GM19467 (cell line): ENCODE measurements around the gene CCDC88C.

Experiments used
- ATAC-seq: cut with Tn5 transposase; IDR thresholded peaks from one replicate; pipeline ENCODE4 v1.9.1; 2021; ENCODE audit warnings: mild to moderate bottlenecking, moderate library complexity; ENCODE audit not compliant: unreplicated experiment

Gene CCDC88C

GRCh38 chr14:91313852-91314251 lies 103.8 kb downstream of the CCDC88C start:
- no peak for ATAC-seq

DNA sequence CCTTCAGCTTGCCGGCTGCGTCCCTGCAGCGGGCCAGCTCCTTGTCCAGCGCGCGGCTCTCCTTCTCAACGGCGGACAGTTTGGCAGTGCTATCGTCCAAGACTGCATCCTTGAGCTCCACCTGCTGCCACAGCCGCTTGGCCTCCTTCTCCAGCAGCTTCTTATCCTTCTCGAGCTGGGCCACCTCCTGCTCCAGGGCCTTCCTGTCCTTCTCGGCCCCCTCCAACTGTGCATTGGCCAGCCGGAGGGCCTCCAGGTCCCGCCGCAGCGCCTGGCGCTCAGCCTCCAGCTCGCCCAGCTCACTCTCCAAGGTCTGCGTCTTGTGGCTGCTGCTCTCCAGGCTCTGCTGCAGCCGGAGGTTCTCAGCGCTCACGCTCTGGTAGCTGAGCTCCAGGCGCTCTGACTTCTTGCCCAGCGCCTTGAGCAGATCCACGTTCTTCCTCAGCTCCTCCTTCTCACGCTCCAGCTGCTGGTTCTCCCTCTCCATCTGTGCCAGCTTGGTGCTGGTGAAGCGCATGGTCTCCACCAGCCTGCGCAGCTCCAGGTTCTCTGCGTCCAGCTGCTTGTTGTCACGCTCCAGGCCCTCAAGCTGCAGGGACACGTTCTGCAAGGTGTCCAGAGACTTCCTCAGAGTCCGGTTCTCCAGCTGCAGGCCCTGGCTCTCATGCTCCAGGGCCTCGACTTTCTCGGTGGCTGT lies 104.3 kb downstream of the CCDC88C start:
- ATAC-seq = no peak

- no peak for ATAC-seq
Observed at GRCh38 chr14:91311284-91311662, 106.3 kb downstream of the CCDC88C start.

- no peak for ATAC-seq
Observed at GRCh38 chr14:91310606-91311283, 106.9 kb downstream of the CCDC88C start.

- no peak for ATAC-seq
Observed at GRCh38 chr14:91309756-91310280, 107.8 kb downstream of the CCDC88C start.

DNA sequence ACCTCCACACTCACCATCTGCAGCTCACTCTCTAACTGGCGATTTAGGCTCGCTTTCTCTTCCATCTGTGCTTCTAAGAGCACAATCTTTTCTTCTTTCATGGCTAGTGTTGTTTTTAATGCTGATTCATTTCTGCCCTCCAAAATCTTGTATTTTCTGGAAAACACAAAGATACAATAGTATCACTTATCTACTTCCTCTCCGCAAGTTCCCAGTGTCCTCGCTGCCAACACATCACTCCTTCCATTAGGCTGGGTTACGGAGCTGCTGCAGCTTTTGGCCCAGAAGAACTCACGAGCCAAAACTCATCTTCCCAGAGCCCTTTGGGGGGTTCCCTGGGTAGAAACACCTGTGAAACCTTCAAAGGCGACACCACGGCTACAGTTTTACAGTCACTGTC lies 109.3 kb downstream of the CCDC88C start:
- ATAC-seq = no peak

DNA sequence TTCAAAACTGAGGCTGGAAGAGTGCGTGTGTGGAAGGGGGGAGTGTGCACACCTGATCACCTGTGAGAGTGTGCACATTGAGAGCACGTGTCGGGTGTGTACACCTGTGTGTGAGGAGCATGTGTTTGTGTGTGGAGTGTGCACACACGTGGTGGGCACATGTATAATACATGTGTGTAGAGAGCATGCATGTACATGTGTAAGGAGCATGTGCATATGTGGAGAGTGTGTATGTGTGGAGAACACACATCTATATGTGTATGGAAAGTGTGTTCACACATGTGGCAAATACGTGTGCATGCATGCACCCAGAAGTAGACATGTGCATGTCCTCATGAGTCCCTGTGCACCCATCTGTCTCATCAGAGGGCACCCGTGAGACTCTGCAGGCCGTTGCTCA lies 110.0 kb downstream of the CCDC88C start:
- ATAC-seq = no peak

DNA sequence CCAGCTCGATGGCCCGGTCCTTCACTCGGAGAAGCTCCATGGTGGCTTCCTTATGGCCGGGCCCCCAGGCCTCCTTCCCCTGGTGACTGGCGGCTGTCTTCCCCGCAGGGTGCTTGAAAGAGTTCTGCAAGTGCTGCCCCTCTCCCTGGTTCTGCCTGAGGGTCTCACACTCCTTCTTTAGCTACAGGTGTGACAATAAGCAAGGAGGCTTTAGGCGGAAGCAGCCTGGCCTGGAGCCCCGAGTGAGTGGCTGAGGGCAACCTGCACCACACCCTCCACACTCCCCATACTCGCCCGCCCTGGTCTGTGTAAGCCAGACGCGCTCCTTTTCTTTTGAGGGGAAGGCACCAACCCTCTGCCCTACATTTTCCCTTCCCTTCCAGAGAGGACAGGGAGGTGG lies 110.6 kb downstream of the CCDC88C start:
- no peak for ATAC-seq

GRCh38 chr14:91306547-91306946 lies 111.1 kb downstream of the CCDC88C start:
- ATAC-seq = no peak

DNA sequence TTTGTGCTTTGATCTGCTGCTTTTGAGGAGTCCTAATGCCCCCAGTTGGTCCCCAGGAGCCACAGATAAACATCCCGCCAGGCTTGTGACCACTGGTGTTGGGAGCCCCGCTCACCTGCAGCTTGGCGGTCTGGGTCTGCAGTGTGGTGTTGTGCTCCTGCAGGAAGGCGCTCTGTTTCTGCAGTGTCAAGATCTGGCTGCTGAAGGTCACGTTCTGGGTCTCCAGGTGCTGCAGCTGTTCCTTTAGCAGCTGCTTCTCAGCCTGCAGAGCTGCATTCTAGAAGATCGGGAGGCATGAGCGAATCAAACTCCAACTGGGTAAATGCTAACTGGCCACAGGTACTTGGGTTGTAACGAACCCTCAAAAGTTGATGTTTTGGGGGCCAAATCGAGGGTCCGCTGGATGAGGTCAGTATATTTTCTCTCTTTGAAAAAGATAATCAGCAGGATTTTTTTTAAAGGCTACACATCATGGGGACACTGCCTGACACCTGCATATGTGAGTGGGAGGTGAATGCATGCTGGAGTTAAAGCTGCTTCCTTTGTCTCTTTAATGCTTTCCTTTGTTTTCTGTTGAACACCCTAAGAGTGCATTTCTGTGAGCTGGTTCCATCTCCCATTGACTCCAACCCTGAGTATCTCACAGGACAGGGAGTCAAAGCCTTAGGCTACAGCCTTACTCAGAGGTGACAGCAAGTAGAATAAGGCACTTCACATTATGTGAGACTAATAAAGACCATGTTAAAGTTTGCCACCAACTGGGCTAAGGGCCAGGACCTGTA lies 111.8 kb downstream of the CCDC88C start:
- no peak for ATAC-seq

GRCh38 chr14:91303924-91304229 lies 113.7 kb downstream of the CCDC88C start:
- ATAC-seq = no peak

- ATAC-seq = no peak
Observed at GRCh38 chr14:91303091-91303923, 114.3 kb downstream of the CCDC88C start.

GRCh38 chr14:91302391-91302790 lies 115.2 kb downstream of the CCDC88C start:
- no peak for ATAC-seq

DNA sequence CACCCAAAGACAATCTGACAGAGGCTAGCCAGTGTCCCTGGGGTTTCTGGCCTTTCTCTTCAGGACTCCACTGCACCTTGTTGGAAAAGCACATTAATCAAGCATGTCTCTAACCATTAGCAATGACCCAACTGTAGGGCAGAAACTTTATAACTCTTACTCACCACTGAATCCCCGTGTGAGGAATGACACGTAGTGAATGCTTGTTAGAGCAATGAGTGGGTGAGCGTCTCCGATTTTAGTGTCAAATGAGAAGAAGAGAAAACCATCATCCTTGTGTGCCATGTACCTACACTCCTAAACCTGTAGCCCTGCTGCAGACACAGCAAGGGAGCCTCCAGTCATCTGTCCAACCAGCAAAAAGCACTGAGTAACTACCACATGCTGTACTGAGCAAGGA lies 116.7 kb downstream of the CCDC88C start:
- no peak for ATAC-seq

GRCh38 chr14:91300283-91300895 lies 117.2 kb downstream of the CCDC88C start:
- no peak for ATAC-seq

DNA sequence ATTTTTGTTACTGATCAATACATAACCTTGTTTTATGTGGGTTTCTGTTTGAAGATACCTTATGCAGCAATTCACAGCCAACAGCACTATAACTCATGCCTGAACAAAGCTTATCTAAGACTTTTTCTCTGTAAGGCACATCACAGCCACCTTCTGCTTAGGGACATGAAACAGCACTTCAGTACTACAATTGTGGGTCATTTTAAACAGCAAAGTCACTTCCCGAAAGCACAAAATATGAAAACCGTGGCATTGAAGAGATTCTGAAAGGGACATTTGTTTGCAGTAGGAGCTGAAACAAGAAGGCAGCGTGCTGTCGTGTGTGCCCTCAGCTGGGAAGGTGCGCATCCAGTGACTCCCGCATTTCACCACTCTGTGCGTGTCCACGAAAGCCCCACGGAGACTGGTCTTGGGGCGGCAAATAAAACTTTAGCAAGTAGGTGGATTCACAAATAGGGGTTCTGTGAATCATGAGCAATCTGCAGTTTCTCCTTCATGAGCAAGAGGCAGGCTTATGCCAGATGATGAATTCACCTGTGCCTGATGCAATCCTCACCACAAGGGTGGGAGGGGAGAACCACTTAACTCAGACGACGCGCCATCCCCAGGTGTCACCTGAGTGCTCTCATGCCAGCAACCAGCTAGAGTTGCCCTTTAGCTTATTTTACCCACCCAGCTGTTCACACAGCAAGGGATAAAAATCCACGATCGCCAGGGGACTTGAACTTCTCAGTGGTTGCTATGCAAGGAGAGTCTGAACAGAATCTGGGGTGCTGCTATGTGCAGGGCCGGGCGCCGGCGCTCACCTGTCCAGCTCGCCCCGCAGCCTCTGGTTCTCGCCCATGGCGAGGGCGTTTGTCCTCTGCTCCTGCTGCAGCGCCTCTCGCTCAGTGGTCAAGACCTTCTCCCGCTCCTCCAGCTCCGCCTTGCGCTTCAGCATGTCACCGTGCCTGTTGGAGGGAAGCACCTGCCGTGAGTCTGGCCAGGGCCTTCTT lies 118.2 kb downstream of the CCDC88C start:
- ATAC-seq = no peak

- ATAC-seq = no peak
Observed at GRCh38 chr14:91298576-91298975, 119.0 kb downstream of the CCDC88C start.

DNA sequence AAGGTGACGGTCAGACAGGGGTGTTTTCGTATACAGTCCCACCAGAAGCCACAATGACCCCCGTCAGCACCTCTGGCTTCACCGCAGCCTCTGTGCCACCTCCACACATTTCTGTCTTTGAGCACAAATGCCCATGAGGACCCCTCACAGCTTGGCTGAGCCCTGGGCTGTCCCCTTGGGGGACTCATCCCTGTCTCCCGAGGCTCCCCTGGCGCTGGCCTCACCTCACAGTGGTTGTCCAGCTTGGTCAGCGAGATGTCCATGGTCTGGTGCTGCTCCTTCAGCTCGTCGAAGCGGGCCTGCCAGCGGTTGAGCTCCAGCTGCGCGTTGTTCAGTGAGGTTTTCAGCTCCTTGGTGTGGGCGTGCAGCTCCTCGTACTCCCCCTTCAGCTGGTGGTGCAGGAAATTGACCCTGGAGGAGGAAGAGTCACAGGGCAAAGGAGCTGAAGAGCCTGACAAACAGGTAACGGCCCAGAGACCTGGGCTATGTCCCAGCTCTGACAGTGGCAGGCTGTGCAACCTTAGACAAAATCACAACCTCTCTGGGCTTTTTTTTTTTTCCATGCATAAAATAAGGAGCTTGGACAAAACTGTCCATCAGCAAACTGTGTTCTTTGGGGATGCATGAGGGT lies 120.4 kb downstream of the CCDC88C start:
- ATAC-seq = no peak
